ENCODE data around the gene PPM1F.

Gene PPM1F

GRCh38 chr22:21926728-21927127, 25.9 kb downstream of the PPM1F start:
- TF ChIP-seq CTCF (conservative IDR thresholded peaks at IDR 0.05; ENCODE audit: low read depth, low read length) = no peak
- no peak overlapping the region for H3K4me3 ChIP-seq (ENCODE audit: low read depth, low read length)
- no peak for DNase-seq (ENCODE audit: low read depth)

GRCh38 chr22:21923163-21923561, 29.5 kb downstream of the PPM1F start:
- no peak overlapping the region for H3K4me3 ChIP-seq (ENCODE audit: low read depth, low read length)
- DNase-seq (ENCODE audit: low read depth) = no peak
- TF ChIP-seq CTCF (conservative IDR thresholded peaks at IDR 0.05; ENCODE audit: low read depth, low read length) = no peak

GRCh38 chr22:21922370-21923162, 30.1 kb downstream of the PPM1F start:
- H3K4me3 ChIP-seq (ENCODE audit: low read depth, low read length) = no peak overlapping the region
- TF ChIP-seq CTCF (conservative IDR thresholded peaks at IDR 0.05; ENCODE audit: low read depth, low read length) = no peak
- no peak for DNase-seq (ENCODE audit: low read depth)

- no peak overlapping the region for H3K4me3 ChIP-seq (ENCODE audit: low read depth, low read length)
- TF ChIP-seq CTCF (conservative IDR thresholded peaks at IDR 0.05; ENCODE audit: low read depth, low read length) = no peak
- no peak for DNase-seq (ENCODE audit: low read depth)
Observed at GRCh38 chr22:21921729-21922128, 30.9 kb downstream of the PPM1F start.

- no peak overlapping the region for H3K4me3 ChIP-seq (ENCODE audit: low read depth, low read length)
- no peak for TF ChIP-seq CTCF (conservative IDR thresholded peaks at IDR 0.05; ENCODE audit: low read depth, low read length)
- no peak for DNase-seq (ENCODE audit: low read depth)
Observed at GRCh38 chr22:21921184-21921721, 31.4 kb downstream of the PPM1F start.

GRCh38 chr22:21920341-21921183, 32.1 kb downstream of the PPM1F start:
- no peak overlapping the region for H3K4me3 ChIP-seq (ENCODE audit: low read depth, low read length)
- DNase-seq (ENCODE audit: low read depth) = no peak
- TF ChIP-seq CTCF (conservative IDR thresholded peaks at IDR 0.05; ENCODE audit: low read depth, low read length) = no peak
